Stomach (tissue), 9 donors: Measurements from ENCODE around the gene SYNDIG1. TPM values are rescaled to one million over a fixed set of nuclear protein-coding genes. Genes with fewer than 3 reads are reported as not detected.

Experiments used
- DNase-seq, 2 donors: peaks; one replicate each; pipeline versions ENCODE4 v3.0.0 to v3.0.0-alpha.2; 2013 to 2019
- H3K27ac ChIP-seq, 5 donors: fragments of 200-600 bp in 4 of 5; sonication (generic) in 4 of 5; one replicate each; pipeline ENCODE4 v1.5.1; 2013 to 2019; ENCODE audit warnings: mild to moderate bottlenecking in 1 of 5, moderate library complexity in 1 of 5
- H3K27me3 ChIP-seq, 3 donors: fragments of 200-600 bp; sonication (generic); one replicate each; pipeline ENCODE4 v1.5.1; 2017 to 2019; ENCODE audit warnings: mixed run types in 1 of 3
- H3K36me3 ChIP-seq, 4 donors: fragments of 200-600 bp; sonication (generic); 1 replicate in 3 of 4; 2 replicates in 1 of 4; pipeline ENCODE4 v1.5.1; 2016 to 2019
- H3K4me1 ChIP-seq, 4 donors: fragments of 200-600 bp; sonication (generic); one replicate each; pipeline ENCODE4 v1.5.1; 2016 to 2019
- H3K4me3 ChIP-seq, 4 donors: fragments of 200-600 bp; sonication (generic) in 3 of 4; one replicate each; pipeline ENCODE4 v1.5.1; 2016 to 2019; ENCODE audit warnings: mild to moderate bottlenecking in 1 of 4
- H3K9me3 ChIP-seq, 4 donors: fragments of 200-600 bp; sonication (generic); one replicate each; pipeline ENCODE4 v1.5.1; 2016 to 2019
- CTCF ChIP-seq, 7 experiments: fragments of 450-650 bp in 4 of 7; fragments of 200-600 bp in 3 of 7; sonication (generic) in 3 of 7; IDR thresholded peaks; one replicate each; pipeline ENCODE4 v1.5.1; 2016 to 2019; ENCODE audit warnings: antibody characterized with exemption in 7 of 7, control low read depth in 2 of 7, mild to moderate bottlenecking in 1 of 7
- EP300 ChIP-seq: sonication (generic); formaldehyde crosslinking; IDR thresholded peaks from one replicate; pipeline ENCODE4 v1.6.1; 2017; ENCODE audit warnings: antibody characterized with exemption
- POLR2A ChIP-seq, 4 donors: fragments of 450-650 bp; IDR thresholded peaks; one replicate each; pipeline ENCODE4 v1.6.1; 2016; ENCODE audit warnings: antibody characterized with exemption in 4 of 4, control low read depth in 2 of 4, mild to moderate bottlenecking in 1 of 4, moderate library complexity in 1 of 4
- POLR2AphosphoS5 ChIP-seq, 3 donors: sonication (generic); formaldehyde crosslinking; IDR thresholded peaks; one replicate each; pipeline ENCODE4 v1.6.1; 2016; ENCODE audit warnings: antibody characterized with exemption in 3 of 3
- WGBS, 5 donors: extraction: QIAGEN DNeasy Blood & Tissue Kit in 3 of 5; methylation state at CpG; one replicate each; pipeline versions ENCODE4 v1.1.5 to v1.1.7; 2013 to 2018; 5-methylcytosine and 5-hydroxymethylcytosine counted together
- intact Hi-C: fragments of 100-400 bp; cut with DNase I; formaldehyde crosslinking; loops from one replicate; pipeline ENCODE4 v1.15.1; 2023; ENCODE audit warnings: low total_unique reads
- polyA plus RNA-seq, 3 donors: library from polyadenylated mRNA; stranded (reverse); fragments of 200-250 nt; gene quantifications; one replicate each; pipeline ENCODE4 v1.2.3, GENCODE V29; 2013
- total RNA-seq, 5 donors: library from RNA; depleted of rRNA; stranded (reverse); fragments of >200 nt; gene quantifications; one replicate each; pipeline versions ENCODE4 v1.1.0 to v1.2.3, GENCODE V29; 2014 to 2016
- donor health status: healthy with polysubstance abuse.
- donor health status: Bipolar disorder and iron deficiency.
- donor health status: healthy.

The SYNDIG1 gene
- total and polyA plus RNA-seq, 8 donors: 0.29 to 2.0 (median 0.89) TPM; not detected in 4

- Histone ChIP-seq H3K9me3 (no peaks in the 10 kb centered on the region), H3K27ac (no peak overlapping the region), H3K4me1 (no peaks in the 10 kb centered on the region), H3K36me3 (no peaks in the 10 kb centered on the region), H3K27me3 (no peaks in the 10 kb centered on the region), H3K4me3 (no peak overlapping the region)
- no peak for DNase-seq
- 83 to 89% (median 85%) methylated on average over 9 of the region's 9 CpGs for WGBS, 5 donors
- intact Hi-C loops: no loop called here
- TF ChIP-seq POLR2A (IDR thresholded peaks at IDR 0.05): no peak
- no peak for TF ChIP-seq POLR2AphosphoS5 (IDR thresholded peaks at IDR 0.05)
- TF ChIP-seq CTCF (IDR thresholded peaks at IDR 0.05): no peak
- no peak for TF ChIP-seq EP300
Measured at GRCh38 chr20:24534282-24534681, 64.9 kb downstream of the SYNDIG1 start.

GRCh38 chr20:24535941-24536730, 66.7 kb downstream of the SYNDIG1 start:
- Histone ChIP-seq H3K27me3 (no peaks in the 10 kb centered on the region), H3K4me3 (no peak overlapping the region), H3K36me3 (no peaks in the 10 kb centered on the region), H3K4me1 (no peaks in the 10 kb centered on the region), H3K27ac (no peak overlapping the region), H3K9me3 (peaks cover 0 to 4% (median 0%) of the 10 kb centered on the region in 4 donors)
- 83 to 94% (median 92%) methylated on average over 14 of the region's 14 CpGs for WGBS, 5 donors
- no peak for DNase-seq
- intact Hi-C loops: no loop called here
- no peak for TF ChIP-seq POLR2AphosphoS5 (IDR thresholded peaks at IDR 0.05)
- no peak for TF ChIP-seq CTCF (IDR thresholded peaks at IDR 0.05)
- TF ChIP-seq POLR2A (IDR thresholded peaks at IDR 0.05): no peak
- TF ChIP-seq EP300: no peak

GRCh38 chr20:24537210-24537609, 67.8 kb downstream of the SYNDIG1 start:
- no peak overlapping the region for H3K27ac ChIP-seq
- no peaks in the 10 kb centered on the region for H3K36me3 ChIP-seq
- no peaks in the 10 kb centered on the region for H3K27me3 ChIP-seq
- TF ChIP-seq EP300: no peak
- no peak for TF ChIP-seq POLR2AphosphoS5 (IDR thresholded peaks at IDR 0.05)
- no peak for TF ChIP-seq POLR2A (IDR thresholded peaks at IDR 0.05)
- no peak for DNase-seq
- H3K9me3 ChIP-seq: peaks cover 0 to 4% (median 0%) of the 10 kb centered on the region in 4 donors
- 90 to 100% (median 94%) methylated on average over 1 of the region's 1 CpG for WGBS, 5 donors
- no peak overlapping the region for H3K4me3 ChIP-seq
- no peaks in the 10 kb centered on the region for H3K4me1 ChIP-seq
- intact Hi-C loops: no loop called here

GRCh38 chr20:24542721-24543120, 73.3 kb downstream of the SYNDIG1 start:
- TF ChIP-seq EP300 (no peak), CTCF (IDR thresholded peaks at IDR 0.05) (no peak), POLR2A (IDR thresholded peaks at IDR 0.05) (no peak), POLR2AphosphoS5 (IDR thresholded peaks at IDR 0.05) (no peak)

GRCh38 chr20:24543168-24543567, 73.7 kb downstream of the SYNDIG1 start:
- peaks cover 0 to 15% (median 8%) of the 10 kb centered on the region in 4 donors for H3K9me3 ChIP-seq
- DNase-seq: no peak
- H3K27ac ChIP-seq: no peak overlapping the region
- H3K36me3 ChIP-seq: no peaks in the 10 kb centered on the region
- 87 to 94% (median 90%) methylated on average over 10 to 19 of the region's 19 CpGs for WGBS, 5 donors
- H3K4me1 ChIP-seq: no peaks in the 10 kb centered on the region
- TF ChIP-seq POLR2AphosphoS5 (IDR thresholded peaks at IDR 0.05) (no peak), POLR2A (IDR thresholded peaks at IDR 0.05) (no peak), CTCF (IDR thresholded peaks at IDR 0.05) (no peak), EP300 (no peak)
- no peak overlapping the region for H3K4me3 ChIP-seq
- H3K27me3 ChIP-seq: no peaks in the 10 kb centered on the region
- intact Hi-C loops: no loop called here

More at GRCh38 chr20:24542721-24543120, 73.3 kb downstream of the SYNDIG1 start:
- no peaks in the 10 kb centered on the region for H3K36me3 ChIP-seq
- H3K27ac ChIP-seq: no peak overlapping the region
- H3K27me3 ChIP-seq: no peaks in the 10 kb centered on the region
- DNase-seq: no peak
- intact Hi-C loops: no loop called here
- WGBS, 5 donors: 75 to 85% (median 81%) methylated on average over 3 of the region's 3 CpGs
- peaks cover 0 to 15% (median 8%) of the 10 kb centered on the region in 4 donors for H3K9me3 ChIP-seq
- no peaks in the 10 kb centered on the region for H3K4me1 ChIP-seq
- no peak overlapping the region for H3K4me3 ChIP-seq
